ENCODE measurements around the gene LRMDA.

LRMDA gene

GRCh38 chr10:75722609-75723008, 291.2 kb downstream of the LRMDA start:
- Histone ChIP-seq H3K4me3 (ENCODE audit: low read length) (no peak overlapping the region), H3K4me1 (ENCODE audit: control insufficient read depth, insufficient read depth, low read length) (no peaks in the 10 kb centered on the region), H3K27me3 (ENCODE audit: control insufficient read depth, insufficient read depth, low read length) (no peaks in the 10 kb centered on the region), H3K36me3 (ENCODE audit: control insufficient read depth, insufficient read depth, low read length) (no peaks in the 10 kb centered on the region), H3K9me3 (ENCODE audit: control insufficient read depth, insufficient read depth, low read length) (no peaks in the 10 kb centered on the region), H3K27ac (ENCODE audit: low read length) (no peak overlapping the region)
- no peak for DNase-seq (ENCODE audit: low read depth, low spot score)
- no CpG with 5 or more reads among the region's 2 CpGs for WGBS (ENCODE audit: insufficient coverage, insufficient read length)

- Histone ChIP-seq H3K27me3 (ENCODE audit: control insufficient read depth, insufficient read depth, low read length) (no peaks in the 10 kb centered on the region), H3K4me1 (ENCODE audit: control insufficient read depth, insufficient read depth, low read length) (no peaks in the 10 kb centered on the region), H3K36me3 (ENCODE audit: control insufficient read depth, insufficient read depth, low read length) (no peaks in the 10 kb centered on the region), H3K9me3 (ENCODE audit: control insufficient read depth, insufficient read depth, low read length) (no peaks in the 10 kb centered on the region), H3K4me3 (ENCODE audit: low read length) (no peak overlapping the region), H3K27ac (ENCODE audit: low read length) (no peak overlapping the region)
- no peak for DNase-seq (ENCODE audit: low read depth, low spot score)
- WGBS (ENCODE audit: insufficient coverage, insufficient read length): no CpG with 5 or more reads among the region's 9 CpGs
Observed at GRCh38 chr10:75723319-75723980, 292.0 kb downstream of the LRMDA start.

- Histone ChIP-seq H3K27ac (ENCODE audit: low read length) (no peak overlapping the region), H3K9me3 (ENCODE audit: control insufficient read depth, insufficient read depth, low read length) (no peaks in the 10 kb centered on the region), H3K36me3 (ENCODE audit: control insufficient read depth, insufficient read depth, low read length) (no peaks in the 10 kb centered on the region), H3K27me3 (ENCODE audit: control insufficient read depth, insufficient read depth, low read length) (no peaks in the 10 kb centered on the region), H3K4me1 (ENCODE audit: control insufficient read depth, insufficient read depth, low read length) (no peaks in the 10 kb centered on the region), H3K4me3 (ENCODE audit: low read length) (no peak overlapping the region)
- no CpG with 5 or more reads among the region's 2 CpGs for WGBS (ENCODE audit: insufficient coverage, insufficient read length)
- DNase-seq (ENCODE audit: low read depth, low spot score): no peak
Observed at GRCh38 chr10:75724047-75724446, 292.6 kb downstream of the LRMDA start.

GRCh38 chr10:75726522-75727483, 295.4 kb downstream of the LRMDA start:
- no peak overlapping the region for H3K27ac ChIP-seq (ENCODE audit: low read length)
- no peaks in the 10 kb centered on the region for H3K27me3 ChIP-seq (ENCODE audit: control insufficient read depth, insufficient read depth, low read length)
- H3K36me3 ChIP-seq (ENCODE audit: control insufficient read depth, insufficient read depth, low read length): no peaks in the 10 kb centered on the region
- H3K4me1 ChIP-seq (ENCODE audit: control insufficient read depth, insufficient read depth, low read length): no peaks in the 10 kb centered on the region
- no CpG with 5 or more reads among the region's 11 CpGs for WGBS (ENCODE audit: insufficient coverage, insufficient read length)
- no peaks in the 10 kb centered on the region for H3K9me3 ChIP-seq (ENCODE audit: control insufficient read depth, insufficient read depth, low read length)
- no peak for DNase-seq (ENCODE audit: low read depth, low spot score)
- H3K4me3 ChIP-seq (ENCODE audit: low read length): no peak overlapping the region

GRCh38 chr10:75730847-75731246, 299.4 kb downstream of the LRMDA start:
- DNase-seq (ENCODE audit: low read depth, low spot score): no peak
- no peaks in the 10 kb centered on the region for H3K9me3 ChIP-seq (ENCODE audit: control insufficient read depth, insufficient read depth, low read length)
- no peaks in the 10 kb centered on the region for H3K36me3 ChIP-seq (ENCODE audit: control insufficient read depth, insufficient read depth, low read length)
- no CpG with 5 or more reads among the region's 1 CpG for WGBS (ENCODE audit: insufficient coverage, insufficient read length)
- no peak overlapping the region for H3K4me3 ChIP-seq (ENCODE audit: low read length)
- H3K27me3 ChIP-seq (ENCODE audit: control insufficient read depth, insufficient read depth, low read length): no peaks in the 10 kb centered on the region
- H3K4me1 ChIP-seq (ENCODE audit: control insufficient read depth, insufficient read depth, low read length): no peaks in the 10 kb centered on the region
- no peak overlapping the region for H3K27ac ChIP-seq (ENCODE audit: low read length)

GRCh38 chr10:75733135-75733890, 301.9 kb downstream of the LRMDA start:
- DNase-seq (ENCODE audit: low read depth, low spot score): no peak
- no peaks in the 10 kb centered on the region for H3K9me3 ChIP-seq (ENCODE audit: control insufficient read depth, insufficient read depth, low read length)
- no peak overlapping the region for H3K4me3 ChIP-seq (ENCODE audit: low read length)
- H3K27ac ChIP-seq (ENCODE audit: low read length): no peak overlapping the region
- no CpG with 5 or more reads among the region's 2 CpGs for WGBS (ENCODE audit: insufficient coverage, insufficient read length)
- no peaks in the 10 kb centered on the region for H3K27me3 ChIP-seq (ENCODE audit: control insufficient read depth, insufficient read depth, low read length)
- no peaks in the 10 kb centered on the region for H3K36me3 ChIP-seq (ENCODE audit: control insufficient read depth, insufficient read depth, low read length)
- H3K4me1 ChIP-seq (ENCODE audit: control insufficient read depth, insufficient read depth, low read length): no peaks in the 10 kb centered on the region

- H3K36me3 ChIP-seq (ENCODE audit: control insufficient read depth, insufficient read depth, low read length): no peaks in the 10 kb centered on the region
Observed at GRCh38 chr10:75736151-75736640, 304.8 kb downstream of the LRMDA start.

GRCh38 chr10:75736889-75737579, 305.6 kb downstream of the LRMDA start:
- WGBS (ENCODE audit: insufficient coverage, insufficient read length): no CpG with 5 or more reads among the region's 15 CpGs
- H3K36me3 ChIP-seq (ENCODE audit: control insufficient read depth, insufficient read depth, low read length): no peaks in the 10 kb centered on the region
- no peak overlapping the region for H3K4me3 ChIP-seq (ENCODE audit: low read length)
- H3K27me3 ChIP-seq (ENCODE audit: control insufficient read depth, insufficient read depth, low read length): no peaks in the 10 kb centered on the region
- no peak overlapping the region for H3K27ac ChIP-seq (ENCODE audit: low read length)
- H3K4me1 ChIP-seq (ENCODE audit: control insufficient read depth, insufficient read depth, low read length): no peaks in the 10 kb centered on the region
- no peaks in the 10 kb centered on the region for H3K9me3 ChIP-seq (ENCODE audit: control insufficient read depth, insufficient read depth, low read length)
- no peak for DNase-seq (ENCODE audit: low read depth, low spot score)

More at GRCh38 chr10:75736151-75736640, 304.8 kb downstream of the LRMDA start:
- H3K4me1 ChIP-seq (ENCODE audit: control insufficient read depth, insufficient read depth, low read length): no peaks in the 10 kb centered on the region
- no peak for DNase-seq (ENCODE audit: low read depth, low spot score)
- no CpG with 5 or more reads among the region's 5 CpGs for WGBS (ENCODE audit: insufficient coverage, insufficient read length)
- no peak overlapping the region for H3K27ac ChIP-seq (ENCODE audit: low read length)
- H3K9me3 ChIP-seq (ENCODE audit: control insufficient read depth, insufficient read depth, low read length): no peaks in the 10 kb centered on the region
- H3K27me3 ChIP-seq (ENCODE audit: control insufficient read depth, insufficient read depth, low read length): no peaks in the 10 kb centered on the region
- H3K4me3 ChIP-seq (ENCODE audit: low read length): no peak overlapping the region

GRCh38 chr10:75737580-75737949, 306.1 kb downstream of the LRMDA start:
- Histone ChIP-seq H3K27ac (ENCODE audit: low read length) (no peak overlapping the region), H3K9me3 (ENCODE audit: control insufficient read depth, insufficient read depth, low read length) (no peaks in the 10 kb centered on the region; the same call in 1 of the 2 replicates), H3K36me3 (ENCODE audit: control insufficient read depth, insufficient read depth, low read length) (no peaks in the 10 kb centered on the region), H3K4me3 (ENCODE audit: low read length) (no peak overlapping the region), H3K27me3 (ENCODE audit: control insufficient read depth, insufficient read depth, low read length) (no peaks in the 10 kb centered on the region), H3K4me1 (ENCODE audit: control insufficient read depth, insufficient read depth, low read length) (no peaks in the 10 kb centered on the region)
- WGBS (ENCODE audit: insufficient coverage, insufficient read length): no CpG with 5 or more reads among the region's 3 CpGs
- no peak for DNase-seq (ENCODE audit: low read depth, low spot score)

GRCh38 chr10:75738924-75739323, 307.5 kb downstream of the LRMDA start:
- Histone ChIP-seq H3K4me1 (ENCODE audit: control insufficient read depth, insufficient read depth, low read length) (no peaks in the 10 kb centered on the region), H3K9me3 (ENCODE audit: control insufficient read depth, insufficient read depth, low read length) (no peaks in the 10 kb centered on the region; the same call in 1 of the 2 replicates), H3K36me3 (ENCODE audit: control insufficient read depth, insufficient read depth, low read length) (no peaks in the 10 kb centered on the region), H3K4me3 (ENCODE audit: low read length) (no peak overlapping the region), H3K27me3 (ENCODE audit: control insufficient read depth, insufficient read depth, low read length) (no peaks in the 10 kb centered on the region), H3K27ac (ENCODE audit: low read length) (no peak overlapping the region)
- WGBS (ENCODE audit: insufficient coverage, insufficient read length): no CpG with 5 or more reads among the region's 9 CpGs
- no peak for DNase-seq (ENCODE audit: low read depth, low spot score)

Measured in iPS DF 6.9 (cell line).